Measurements from ENCODE around the gene MCCC1. TPM values are rescaled to one million over a fixed set of nuclear protein-coding genes. Genes with fewer than 3 reads are reported as not detected.

MCCC1 gene
- total and polyA plus RNA-seq, 2 donors (not counting 1 experiment from before 2014, with no cell fraction given): 12.9 to 36.3 TPM

DNA sequence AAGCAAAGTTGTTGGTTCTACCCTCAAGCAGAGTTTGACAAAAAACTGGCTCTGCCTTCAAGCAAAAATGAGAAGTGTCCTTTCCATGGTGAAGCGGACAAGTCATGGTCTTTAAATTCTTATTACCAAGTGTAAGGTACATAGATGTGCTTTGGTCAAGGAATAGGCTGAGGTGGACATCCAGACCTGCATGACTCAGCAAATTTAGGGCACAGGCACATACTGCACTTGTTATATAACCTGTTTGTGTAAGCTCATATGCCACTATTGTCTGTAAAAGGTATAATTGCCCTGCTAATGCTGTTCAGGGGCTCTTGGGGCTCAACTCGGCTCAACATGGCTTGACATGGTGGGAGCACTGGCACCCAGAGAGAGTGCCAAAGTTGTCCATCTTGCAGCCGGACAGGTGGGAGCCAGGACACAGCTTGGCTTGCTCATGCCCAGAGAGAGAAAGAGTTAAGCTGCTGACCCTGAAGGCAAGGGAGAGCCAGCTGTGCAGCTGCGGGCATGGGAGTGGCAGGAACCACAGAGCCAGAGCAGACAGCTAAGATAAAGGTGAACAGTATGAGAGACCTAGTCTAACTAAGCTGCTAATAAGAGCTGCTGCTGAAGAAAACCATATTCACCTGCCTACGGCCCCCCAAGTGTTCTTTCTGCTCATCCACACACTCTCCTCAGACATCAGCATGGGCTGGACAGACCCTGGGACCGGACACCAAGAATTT, 17.7 kb downstream of the MCCC1 start:
- H3K27ac Mint-ChIP-seq: no peak overlapping the region
- 98% methylated on average over 5 of the region's 6 CpGs for WGBS (ENCODE audit: insufficient coverage)

DNA sequence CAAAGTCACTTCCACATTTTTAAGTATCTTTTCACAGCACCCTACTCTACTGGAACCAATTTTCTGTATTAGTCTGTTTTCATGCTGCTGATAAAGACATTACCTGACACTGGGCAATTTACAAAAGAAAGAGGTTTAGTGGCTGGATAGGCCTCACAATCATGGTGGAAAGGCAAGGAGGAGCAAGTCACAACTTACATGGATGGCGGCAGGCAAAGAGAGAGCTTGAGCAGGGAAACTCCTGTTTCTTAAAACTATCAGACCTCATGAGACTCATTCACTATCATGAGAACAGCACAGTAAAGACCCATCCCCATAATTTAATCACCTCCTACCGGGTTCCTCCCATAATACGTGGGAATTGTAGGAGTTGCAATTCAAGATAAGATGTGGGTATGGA, 18.7 kb downstream of the MCCC1 start:
- Histone ChIP-seq H3K9ac (ENCODE audit: low read length) (no peak overlapping the region), H3K4me2 (replicated peaks; ENCODE audit: low read depth, low read length, poor library complexity, severe bottlenecking) (no peak overlapping the region), H3K36me3 (replicated peaks in 1 of 2; ENCODE audit: control extremely low read depth in 1 of 2, control insufficient read depth in 1 of 2, extremely low read depth in 1 of 2, insufficient read depth in 2 of 2, low read length in 1 of 2) (peaks cover 26 to 41% of the 10 kb centered on the region in 2 experiments), H3K27ac (ENCODE audit: low read length in 2 of 2) (no peak overlapping the region), H3K79me2 (ENCODE audit: control insufficient read depth, insufficient read depth, low read length) (peaks cover 8% of the 10 kb centered on the region), H3K27me3 (replicated peaks in 1 of 4; ENCODE audit: control extremely low read depth in 1 of 4, control insufficient read depth in 3 of 4, insufficient read depth in 4 of 4, low read length in 3 of 4) (no peaks in the 10 kb centered on the region), H2AFZ (ENCODE audit: insufficient read depth, low read depth, low read length, poor library complexity, severe bottlenecking) (no peak overlapping the region), H3K9me3 (ENCODE audit: control extremely low read depth in 1 of 3, control insufficient read depth in 2 of 3, insufficient read depth in 1 of 3, low read length in 2 of 3) (peaks cover 0 to 7% (median 4%) of the 10 kb centered on the region in 3 donors), H3K4me1 (ENCODE audit: control insufficient read depth in 2 of 2, insufficient read depth in 2 of 2, low read length in 2 of 2) (no peaks in the 10 kb centered on the region), H3K4me3 (ENCODE audit: control extremely low read depth in 1 of 5, extremely low read depth in 1 of 5, insufficient read depth in 1 of 5, low read depth in 2 of 5, low read length in 4 of 5) (no peak overlapping the region), H4K20me1 (ENCODE audit: control insufficient read depth, insufficient read depth, low read length, poor library complexity, severe bottlenecking) (peaks cover 24% of the 10 kb centered on the region)
- WGBS (ENCODE audit: insufficient coverage): no CpG with 5 or more reads among the region's 3 CpGs
- DNase-seq (no peak), ATAC-seq (ENCODE audit: low read depth) (no peak)
- no peaks in the 10 kb centered on the region for H3K4me1 Mint-ChIP-seq
- no peaks in the 10 kb centered on the region for H3K9me3 Mint-ChIP-seq (ENCODE audit: insufficient read depth)
- TF ChIP-seq, protein P1, sequence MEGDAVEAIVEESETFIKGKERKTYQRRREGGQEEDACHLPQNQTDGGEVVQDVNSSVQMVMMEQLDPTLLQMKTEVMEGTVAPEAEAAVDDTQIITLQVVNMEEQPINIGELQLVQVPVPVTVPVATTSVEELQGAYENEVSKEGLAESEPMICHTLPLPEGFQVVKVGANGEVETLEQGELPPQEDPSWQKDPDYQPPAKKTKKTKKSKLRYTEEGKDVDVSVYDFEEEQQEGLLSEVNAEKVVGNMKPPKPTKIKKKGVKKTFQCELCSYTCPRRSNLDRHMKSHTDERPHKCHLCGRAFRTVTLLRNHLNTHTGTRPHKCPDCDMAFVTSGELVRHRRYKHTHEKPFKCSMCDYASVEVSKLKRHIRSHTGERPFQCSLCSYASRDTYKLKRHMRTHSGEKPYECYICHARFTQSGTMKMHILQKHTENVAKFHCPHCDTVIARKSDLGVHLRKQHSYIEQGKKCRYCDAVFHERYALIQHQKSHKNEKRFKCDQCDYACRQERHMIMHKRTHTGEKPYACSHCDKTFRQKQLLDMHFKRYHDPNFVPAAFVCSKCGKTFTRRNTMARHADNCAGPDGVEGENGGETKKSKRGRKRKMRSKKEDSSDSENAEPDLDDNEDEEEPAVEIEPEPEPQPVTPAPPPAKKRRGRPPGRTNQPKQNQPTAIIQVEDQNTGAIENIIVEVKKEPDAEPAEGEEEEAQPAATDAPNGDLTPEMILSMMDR (IDR thresholded peaks at IDR 0.05): no peak
- H3K4me3 Mint-ChIP-seq: no peak overlapping the region
- POLR2A ChIA-PET: no interaction called here
- H3K27ac Mint-ChIP-seq: no peak overlapping the region
- intact Hi-C loops (cut with micrococcal nuclease): no loop called here
- CTCF ChIA-PET: no interaction called here
- no peaks in the 10 kb centered on the region for H3K27me3 Mint-ChIP-seq

More for the DNA sequence above, 17.7 kb downstream of the MCCC1 start:
- ChIA-PET CTCF (no interaction called here), POLR2A (no interaction called here)
- peaks cover 26 to 42% of the 10 kb centered on the region in 2 experiments for H3K36me3 ChIP-seq (replicated peaks in 1 of 2; ENCODE audit: control extremely low read depth in 1 of 2, control insufficient read depth in 1 of 2, extremely low read depth in 1 of 2, insufficient read depth in 2 of 2, low read length in 1 of 2)
- peaks cover 28% of the 10 kb centered on the region for H4K20me1 ChIP-seq (ENCODE audit: control insufficient read depth, insufficient read depth, low read length, poor library complexity, severe bottlenecking)
- no peaks in the 10 kb centered on the region for H3K9me3 Mint-ChIP-seq (ENCODE audit: insufficient read depth)
- H3K4me2 ChIP-seq (replicated peaks; ENCODE audit: low read depth, low read length, poor library complexity, severe bottlenecking): no peak overlapping the region
- H3K27me3 Mint-ChIP-seq: no peaks in the 10 kb centered on the region
- no peak for ATAC-seq (ENCODE audit: low read depth)
- no peak for DNase-seq
- peaks cover 9% of the 10 kb centered on the region for H3K79me2 ChIP-seq (ENCODE audit: control insufficient read depth, insufficient read depth, low read length)
- no peak overlapping the region for H3K4me3 ChIP-seq (ENCODE audit: control extremely low read depth in 1 of 5, extremely low read depth in 1 of 5, insufficient read depth in 1 of 5, low read depth in 2 of 5, low read length in 4 of 5)
- no peak for TF ChIP-seq EZH2 (IDR thresholded peaks at IDR 0.05; ENCODE audit: borderline replicate concordance, insufficient read depth, low read depth, low read length, poor library complexity, severe bottlenecking)
- TF ChIP-seq, protein P1 (IDR thresholded peaks at IDR 0.05): no peak
- H3K4me1 ChIP-seq (ENCODE audit: control insufficient read depth in 2 of 2, insufficient read depth in 2 of 2, low read length in 2 of 2): no peaks in the 10 kb centered on the region
- no peaks in the 10 kb centered on the region for H3K27me3 ChIP-seq (replicated peaks in 1 of 4; ENCODE audit: control extremely low read depth in 1 of 4, control insufficient read depth in 3 of 4, insufficient read depth in 4 of 4, low read length in 3 of 4)
- no peak overlapping the region for H3K4me3 Mint-ChIP-seq
- no peak overlapping the region for H2AFZ ChIP-seq (ENCODE audit: insufficient read depth, low read depth, low read length, poor library complexity, severe bottlenecking)
- no peak overlapping the region for H3K9ac ChIP-seq (ENCODE audit: low read length)
- no peak overlapping the region for H3K27ac ChIP-seq (ENCODE audit: low read length in 2 of 2)
- no peaks in the 10 kb centered on the region for H3K4me1 Mint-ChIP-seq
- intact Hi-C loops (cut with micrococcal nuclease): no loop called here
- peaks cover 0 to 7% (median 3%) of the 10 kb centered on the region in 3 donors for H3K9me3 ChIP-seq (ENCODE audit: control extremely low read depth in 1 of 3, control insufficient read depth in 2 of 3, insufficient read depth in 1 of 3, low read length in 2 of 3)
